DMS 273 treated with DMSO at 0.1 percent for 48 hours (cell line): ENCODE data around the gene IL21.
"Not testable (repeated sequence)": the region's sequence is repeated elsewhere in the genome, so short reads cannot be mapped to it uniquely, and the experiment has no call there.

Experiments used
- DNase-seq: peaks from one replicate; lab custom pipeline; 2025; lab: John Stamatoyannopoulos, UW

Gene IL21

GRCh38 chr4:122621016-122621507 lies at the start of gene IL21:
IL21 (minus strand) TSS chr4:122621066; CDS start chr4:122621011, 55 bp downstream.
- DNase-seq = no peak

GRCh38 chr4:122669911-122670738 lies 49.3 kb upstream of the IL21 start:
- no peak for DNase-seq

GRCh38 chr4:122668241-122668640 lies 47.4 kb upstream of the IL21 start:
- no peak for DNase-seq

GRCh38 chr4:122666527-122667245 lies 45.8 kb upstream of the IL21 start:
- DNase-seq = no peak

- no peak for DNase-seq
Observed at GRCh38 chr4:122665161-122665929, 44.5 kb upstream of the IL21 start.

GRCh38 chr4:122663814-122664610 lies 43.1 kb upstream of the IL21 start:
- DNase-seq = no peak

- no peak for DNase-seq
Observed at GRCh38 chr4:122663291-122663690, 42.4 kb upstream of the IL21 start.

- DNase-seq = no peak
Observed at GRCh38 chr4:122662701-122663100, 41.8 kb upstream of the IL21 start.

GRCh38 chr4:122661176-122662160 lies 40.6 kb upstream of the IL21 start:
- DNase-seq = no peak

GRCh38 chr4:122658818-122659295 lies 38.0 kb upstream of the IL21 start:
- no peak for DNase-seq

GRCh38 chr4:122658377-122658776 lies 37.5 kb upstream of the IL21 start:
- no peak for DNase-seq

GRCh38 chr4:122657553-122657952 lies 36.7 kb upstream of the IL21 start:
- DNase-seq = no peak

GRCh38 chr4:122656583-122656982 lies 35.7 kb upstream of the IL21 start:
- not testable (repeated sequence) for DNase-seq

- DNase-seq = no peak
Observed at GRCh38 chr4:122652379-122652778, 31.5 kb upstream of the IL21 start.

- DNase-seq = no peak
Observed at GRCh38 chr4:122650148-122650547, 29.3 kb upstream of the IL21 start.

- no peak for DNase-seq
Observed at GRCh38 chr4:122647656-122648055, 26.8 kb upstream of the IL21 start.

GRCh38 chr4:122643257-122643656 lies 22.4 kb upstream of the IL21 start:
- no peak for DNase-seq

GRCh38 chr4:122639181-122639580 lies 18.3 kb upstream of the IL21 start:
- DNase-seq = no peak

- no peak for DNase-seq
Observed at GRCh38 chr4:122636697-122637096, 15.8 kb upstream of the IL21 start.

- no peak for DNase-seq
Observed at GRCh38 chr4:122635205-122635604, 14.3 kb upstream of the IL21 start.
